ENCODE results near the gene DCDC1. TPM values are rescaled to one million over a fixed set of nuclear protein-coding genes. Genes with fewer than 3 reads are reported as not detected.
A peak's percentile ranks its signal among the peaks of the same experiment; 100 is the strongest.

Gene DCDC1
- total and polyA plus RNA-seq, 2 donors (not counting 1 experiment from before 2014, with no cell fraction given): 0.05 to 0.17 TPM

- DNase-seq (ENCODE audit: low read depth in 2 of 2): no peak
- Histone ChIP-seq H3K27me3 (ENCODE audit: control insufficient read depth, insufficient read depth, low read length) (no peaks in the 10 kb centered on the region), H3K27ac (ENCODE audit: insufficient read depth, low read length) (no peak overlapping the region), H3K79me2 (ENCODE audit: control insufficient read depth, insufficient read depth, low read length) (no peaks in the 10 kb centered on the region), H3K4me3 (replicated peaks in 1 of 4; ENCODE audit: control extremely low read depth in 1 of 4, insufficient read depth in 1 of 4, low read depth in 3 of 4, low read length in 4 of 4) (no peak overlapping the region), H3K4me1 (ENCODE audit: control insufficient read depth, extremely low read depth, insufficient read depth, low read length) (no peaks in the 10 kb centered on the region), H4K20me1 (ENCODE audit: control insufficient read depth, extremely low read depth, insufficient read depth, low read length) (no peaks in the 10 kb centered on the region), H2AFZ (ENCODE audit: low read length) (no peak overlapping the region), H3K9me3 (ENCODE audit: control insufficient read depth, insufficient read depth, low read depth, low read length) (no peaks in the 10 kb centered on the region), H3K4me2 (ENCODE audit: extremely low read depth, insufficient read depth, low read length) (no peak overlapping the region), H3K36me3 (ENCODE audit: control insufficient read depth, insufficient read depth, low read length) (no peaks in the 10 kb centered on the region), H3K9ac (ENCODE audit: insufficient read depth, low read length) (no peak overlapping the region)
- TF ChIP-seq CTCF (conservative IDR thresholded peaks at IDR 0.05 in 1 of 2, IDR thresholded peaks at IDR 0.05 in 1 of 2; ENCODE audit: low read depth in 1 of 2, low read length in 2 of 2) (no peak), EZH2 (IDR thresholded peaks at IDR 0.05; ENCODE audit: low read length, missing control alignments) (no peak)
Measured at GRCh38 chr11:31267720-31268119, 101.8 kb downstream of the DCDC1 start.

- H3K9me3 ChIP-seq (ENCODE audit: control insufficient read depth, insufficient read depth, low read depth, low read length): no peaks in the 10 kb centered on the region
- H3K4me2 ChIP-seq (ENCODE audit: extremely low read depth, insufficient read depth, low read length): no peak overlapping the region
- no peaks in the 10 kb centered on the region for H4K20me1 ChIP-seq (ENCODE audit: control insufficient read depth, extremely low read depth, insufficient read depth, low read length)
- H3K4me1 ChIP-seq (ENCODE audit: control insufficient read depth, extremely low read depth, insufficient read depth, low read length): no peaks in the 10 kb centered on the region
- no peak for TF ChIP-seq EZH2 (IDR thresholded peaks at IDR 0.05; ENCODE audit: low read length, missing control alignments)
- TF ChIP-seq CTCF (conservative IDR thresholded peaks at IDR 0.05 in 1 of 2, IDR thresholded peaks at IDR 0.05 in 1 of 2; ENCODE audit: low read depth in 1 of 2, low read length in 2 of 2): no peak
- no peak for DNase-seq (ENCODE audit: low read depth in 2 of 2)
- H3K36me3 ChIP-seq (ENCODE audit: control insufficient read depth, insufficient read depth, low read length): no peaks in the 10 kb centered on the region
- no peak overlapping the region for H3K27ac ChIP-seq (ENCODE audit: insufficient read depth, low read length)
- H3K79me2 ChIP-seq (ENCODE audit: control insufficient read depth, insufficient read depth, low read length): no peaks in the 10 kb centered on the region
- no peak overlapping the region for H3K4me3 ChIP-seq (replicated peaks in 1 of 4; ENCODE audit: control extremely low read depth in 1 of 4, insufficient read depth in 1 of 4, low read depth in 3 of 4, low read length in 4 of 4)
- H3K9ac ChIP-seq (ENCODE audit: insufficient read depth, low read length): no peak overlapping the region
- no peaks in the 10 kb centered on the region for H3K27me3 ChIP-seq (ENCODE audit: control insufficient read depth, insufficient read depth, low read length)
- H2AFZ ChIP-seq (ENCODE audit: low read length): no peak overlapping the region
Measured at GRCh38 chr11:31264834-31265233, 104.7 kb downstream of the DCDC1 start.

GRCh38 chr11:31262761-31263160 lies 106.8 kb downstream of the DCDC1 start:
- Histone ChIP-seq H3K4me1 (ENCODE audit: control insufficient read depth, extremely low read depth, insufficient read depth, low read length) (no peaks in the 10 kb centered on the region), H3K9me3 (ENCODE audit: control insufficient read depth, insufficient read depth, low read depth, low read length) (no peaks in the 10 kb centered on the region), H4K20me1 (ENCODE audit: control insufficient read depth, extremely low read depth, insufficient read depth, low read length) (no peaks in the 10 kb centered on the region), H3K4me2 (ENCODE audit: extremely low read depth, insufficient read depth, low read length) (no peak overlapping the region), H3K27me3 (ENCODE audit: control insufficient read depth, insufficient read depth, low read length) (no peaks in the 10 kb centered on the region), H3K36me3 (ENCODE audit: control insufficient read depth, insufficient read depth, low read length) (no peaks in the 10 kb centered on the region), H3K9ac (ENCODE audit: insufficient read depth, low read length) (no peak overlapping the region), H3K79me2 (ENCODE audit: control insufficient read depth, insufficient read depth, low read length) (no peaks in the 10 kb centered on the region), H3K27ac (ENCODE audit: insufficient read depth, low read length) (no peak overlapping the region), H3K4me3 (replicated peaks in 1 of 4; ENCODE audit: control extremely low read depth in 1 of 4, insufficient read depth in 1 of 4, low read depth in 3 of 4, low read length in 4 of 4) (no peak overlapping the region), H2AFZ (ENCODE audit: low read length) (no peak overlapping the region)
- peak; percentile 3 to 14 for DNase-seq (ENCODE audit: low read depth in 2 of 2)
- TF ChIP-seq CTCF (conservative IDR thresholded peaks at IDR 0.05 in 1 of 2, IDR thresholded peaks at IDR 0.05 in 1 of 2; ENCODE audit: low read depth in 1 of 2, low read length in 2 of 2) (no peak), EZH2 (IDR thresholded peaks at IDR 0.05; ENCODE audit: low read length, missing control alignments) (no peak)
